ENCODE results near the gene LCN10.
"Not testable (repeated sequence)": the region's sequence is repeated elsewhere in the genome, so short reads cannot be mapped to it uniquely, and the experiment has no call there.

The LCN10 gene

GRCh38 chr9:136709454-136710109, 33.2 kb downstream of the LCN10 start:
- no peak for DNase-seq (ENCODE audit: low read depth)
- no peak for TF ChIP-seq CTCF (IDR thresholded peaks at IDR 0.05; ENCODE audit: control insufficient read depth, insufficient read depth, low read depth, low read length, missing control alignments)
- no peak overlapping the region for H3K4me3 ChIP-seq (ENCODE audit: control insufficient read depth, low read depth, low read length)

- no peak overlapping the region for H3K4me3 ChIP-seq (ENCODE audit: control insufficient read depth, low read depth, low read length)
- no peak for TF ChIP-seq CTCF (IDR thresholded peaks at IDR 0.05; ENCODE audit: control insufficient read depth, insufficient read depth, low read depth, low read length, missing control alignments)
- DNase-seq (ENCODE audit: low read depth), result no peak
Observed at GRCh38 chr9:136707849-136708517, 34.8 kb downstream of the LCN10 start.

- no peak for TF ChIP-seq CTCF (IDR thresholded peaks at IDR 0.05; ENCODE audit: control insufficient read depth, insufficient read depth, low read depth, low read length, missing control alignments)
- no peak for DNase-seq (ENCODE audit: low read depth)
- no peak overlapping the region for H3K4me3 ChIP-seq (ENCODE audit: control insufficient read depth, low read depth, low read length)
Observed at GRCh38 chr9:136707011-136707410, 35.7 kb downstream of the LCN10 start.

DNA sequence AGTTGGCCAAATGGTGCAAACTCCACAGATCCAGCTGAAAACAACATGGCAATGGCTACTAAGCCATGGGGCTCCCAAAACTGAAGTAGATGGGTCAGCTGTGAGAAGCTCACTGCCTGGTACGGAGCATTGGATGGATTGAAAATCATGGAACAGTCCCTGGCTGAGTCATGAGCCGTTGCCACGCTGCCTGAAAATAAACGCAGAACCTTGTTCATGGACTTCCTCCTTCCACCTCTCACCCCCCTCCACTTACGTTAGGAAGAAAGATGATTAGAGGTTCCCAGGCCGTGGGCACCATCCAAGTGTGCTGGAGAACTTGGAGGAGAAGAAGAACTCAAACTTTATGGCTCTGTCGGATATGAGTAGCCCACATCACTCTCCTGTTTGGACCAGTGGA, 37.2 kb downstream of the LCN10 start:
- no peak overlapping the region for H3K4me3 ChIP-seq (ENCODE audit: control insufficient read depth, low read depth, low read length)
- no peak for DNase-seq (ENCODE audit: low read depth)

GRCh38 chr9:136704741-136705140, 38.0 kb downstream of the LCN10 start:
- DNase-seq (ENCODE audit: low read depth); H3K4me3 ChIP-seq (ENCODE audit: control insufficient read depth, low read depth, low read length): not testable (repeated sequence)

More for the DNA sequence above, 37.2 kb downstream of the LCN10 start:
- no peak for TF ChIP-seq CTCF (IDR thresholded peaks at IDR 0.05; ENCODE audit: control insufficient read depth, insufficient read depth, low read depth, low read length, missing control alignments)

DNA sequence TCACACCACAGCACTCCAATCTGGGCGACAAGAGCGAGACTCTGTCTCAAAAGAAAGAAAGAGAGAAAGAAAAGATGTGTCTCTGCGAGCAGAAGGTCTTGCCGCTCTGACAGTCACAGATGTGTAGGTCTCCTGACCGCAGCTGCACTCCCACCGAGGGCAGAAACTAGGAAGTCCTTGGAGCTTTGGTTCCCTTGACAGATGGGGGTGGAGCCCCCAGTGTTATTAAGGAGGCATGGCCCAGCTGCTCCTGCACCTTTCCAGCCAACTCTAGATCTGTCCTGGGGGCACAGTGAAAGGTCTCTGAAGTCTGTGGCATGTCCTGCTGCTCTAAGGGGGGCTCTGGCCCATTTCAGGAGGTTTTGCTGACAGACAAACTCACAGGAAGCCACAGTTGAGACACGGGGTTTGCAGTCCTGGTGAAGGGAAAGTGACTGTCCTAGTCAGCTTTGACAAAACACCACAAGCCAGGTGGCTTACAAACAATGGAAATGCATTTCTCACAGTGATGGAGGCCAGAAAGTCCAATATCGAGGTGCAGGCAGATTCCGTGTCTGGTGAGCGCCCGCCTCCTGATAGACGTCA, 39.4 kb downstream of the LCN10 start:
- H3K4me3 ChIP-seq (ENCODE audit: control insufficient read depth, low read depth, low read length), result no peak overlapping the region
- no peak for TF ChIP-seq CTCF (IDR thresholded peaks at IDR 0.05; ENCODE audit: control insufficient read depth, insufficient read depth, low read depth, low read length, missing control alignments)
- no peak for DNase-seq (ENCODE audit: low read depth)

GRCh38 chr9:136701668-136702053, 41.1 kb downstream of the LCN10 start:
- H3K4me3 ChIP-seq (ENCODE audit: control insufficient read depth, low read depth, low read length), result no peak overlapping the region
- no peak for DNase-seq (ENCODE audit: low read depth)
- TF ChIP-seq CTCF (IDR thresholded peaks at IDR 0.05; ENCODE audit: control insufficient read depth, insufficient read depth, low read depth, low read length, missing control alignments), result no peak
